Measurements from ENCODE around the gene DDX23. TPM values are rescaled to one million over a fixed set of nuclear protein-coding genes. Genes with fewer than 3 reads are reported as not detected.

DDX23 gene
- total and polyA plus RNA-seq, 8 donors = 30.3 to 88.1 (median 57.2) TPM

GRCh38 chr12:48882315-48882687 is 30.3 kb upstream of the DDX23 start:
- Histone ChIP-seq H3K27me3 (peaks cover 0 to 28% (median 0%) of the 10 kb centered on the region in 3 donors), H3K9me3 (no peaks in the 10 kb centered on the region), H3K27ac (peak overlapping the region; percentile 78 to 94 (median 81)), H3K4me1 (peaks cover 14 to 35% (median 26%) of the 10 kb centered on the region in 4 donors), H3K4me3 (peak overlapping the region in 2 of 4 donors; percentile 4 to 15), H3K36me3 (no peaks in the 10 kb centered on the region)
- WGBS, 5 donors = 7 to 17% (median 10%) methylated on average over 10 of the region's 10 CpGs
- no peak for TF ChIP-seq POLR2A (IDR thresholded peaks at IDR 0.05)
- peak in 2 of 3 donors; percentile 32 to 55 for TF ChIP-seq POLR2AphosphoS5 (IDR thresholded peaks at IDR 0.05)
- no peak for TF ChIP-seq CTCF (IDR thresholded peaks at IDR 0.05)
- peak; percentile 43 for TF ChIP-seq EP300 (IDR thresholded peaks at IDR 0.05)
- intact Hi-C loops (cut with DNase I; ENCODE audit: low total_unique reads) = no loop called here
- peak; percentile 56 to 76 for DNase-seq

GRCh38 chr12:48881686-48882314 is 29.8 kb upstream of the DDX23 start:
- DNase-seq = no peak
- H3K27ac ChIP-seq = peak overlapping the region; percentile 78 to 94 (median 81)
- H3K9me3 ChIP-seq = no peaks in the 10 kb centered on the region
- peaks cover 0 to 28% (median 0%) of the 10 kb centered on the region in 3 donors for H3K27me3 ChIP-seq
- no peak for TF ChIP-seq POLR2AphosphoS5 (IDR thresholded peaks at IDR 0.05)
- no peak for TF ChIP-seq EP300 (IDR thresholded peaks at IDR 0.05)
- TF ChIP-seq CTCF (IDR thresholded peaks at IDR 0.05) = no peak
- TF ChIP-seq POLR2A (IDR thresholded peaks at IDR 0.05) = no peak
- H3K4me3 ChIP-seq = peak overlapping the region in 2 of 4 donors; percentile 4 to 15
- H3K4me1 ChIP-seq = peaks cover 14 to 35% (median 26%) of the 10 kb centered on the region in 4 donors
- WGBS, 5 donors = 33 to 48% (median 36%) methylated on average over 9 of the region's 9 CpGs
- H3K36me3 ChIP-seq = no peaks in the 10 kb centered on the region
- intact Hi-C loops (cut with DNase I; ENCODE audit: low total_unique reads) = no loop called here

GRCh38 chr12:48880647-48881046 is 28.7 kb upstream of the DDX23 start:
- Histone ChIP-seq H3K4me3 (no peak overlapping the region), H3K27me3 (peaks cover 0 to 28% (median 0%) of the 10 kb centered on the region in 3 donors), H3K9me3 (no peaks in the 10 kb centered on the region), H3K36me3 (no peaks in the 10 kb centered on the region), H3K27ac (peak overlapping the region in 1 of 5 donors; percentile 81), H3K4me1 (peaks cover 14 to 35% (median 23%) of the 10 kb centered on the region in 4 donors)
- TF ChIP-seq POLR2AphosphoS5 (IDR thresholded peaks at IDR 0.05) = no peak
- TF ChIP-seq POLR2A (IDR thresholded peaks at IDR 0.05) = no peak
- TF ChIP-seq EP300 (IDR thresholded peaks at IDR 0.05) = no peak
- TF ChIP-seq CTCF (IDR thresholded peaks at IDR 0.05) = no peak
- 74 to 83% (median 78%) methylated on average over 9 of the region's 9 CpGs for WGBS, 5 donors
- no peak for DNase-seq
- intact Hi-C loops (cut with DNase I; ENCODE audit: low total_unique reads) = no loop called here

- intact Hi-C loops (cut with DNase I; ENCODE audit: low total_unique reads) = no loop called here
- WGBS, 5 donors = 44 to 67% (median 48%) methylated on average over 2 of the region's 2 CpGs
These were observed 26.6 kb upstream of the DDX23 start for GRCh38 chr12:48878548-48878947.

More at GRCh38 chr12:48878548-48878947, 26.6 kb upstream of the DDX23 start:
- no peaks in the 10 kb centered on the region for H3K9me3 ChIP-seq
- H3K27me3 ChIP-seq = peaks cover 0 to 26% (median 0%) of the 10 kb centered on the region in 3 donors
- H3K4me3 ChIP-seq = no peak overlapping the region
- no peak overlapping the region for H3K27ac ChIP-seq
- no peak for DNase-seq
- peaks cover 6 to 35% (median 23%) of the 10 kb centered on the region in 4 donors for H3K4me1 ChIP-seq
- H3K36me3 ChIP-seq = no peaks in the 10 kb centered on the region
- TF ChIP-seq EP300 (IDR thresholded peaks at IDR 0.05) (no peak), CTCF (IDR thresholded peaks at IDR 0.05) (no peak), POLR2A (IDR thresholded peaks at IDR 0.05) (no peak), POLR2AphosphoS5 (IDR thresholded peaks at IDR 0.05) (no peak)
